ENCODE data around the gene EPHA10. TPM values are rescaled to one million over a fixed set of nuclear protein-coding genes. Genes with fewer than 3 reads are reported as not detected.

The EPHA10 gene
- total RNA-seq, 1 donor from 2014 or later, result 0.03 TPM

- ATAC-seq (peak; percentile 87), DNase-seq (ENCODE audit: low spot score) (peak; percentile 52)
These were observed 82.5 kb downstream of the EPHA10 start for GRCh38 chr1:37682334-37682987.

GRCh38 chr1:37680933-37681332 is 84.0 kb downstream of the EPHA10 start:
- DNase-seq (ENCODE audit: low spot score) (no peak), ATAC-seq (no peak)

GRCh38 chr1:37677808-37678207 is 87.1 kb downstream of the EPHA10 start:
- DNase-seq (ENCODE audit: low spot score) (no peak), ATAC-seq (no peak)

GRCh38 chr1:37677143-37677439 is 87.8 kb downstream of the EPHA10 start:
- ATAC-seq, result no peak
- no peak for DNase-seq (ENCODE audit: low spot score)

- no peak for ATAC-seq
- DNase-seq (ENCODE audit: low spot score), result no peak
These were observed 88.4 kb downstream of the EPHA10 start for GRCh38 chr1:37676281-37677142.

- ATAC-seq (no peak), DNase-seq (ENCODE audit: low spot score) (no peak)
These were observed 91.0 kb downstream of the EPHA10 start for GRCh38 chr1:37673920-37674319.

GRCh38 chr1:37672136-37672870 is 92.6 kb downstream of the EPHA10 start:
- ATAC-seq (no peak), DNase-seq (ENCODE audit: low spot score) (no peak)

GRCh38 chr1:37671261-37671660 is 93.7 kb downstream of the EPHA10 start:
- ATAC-seq (no peak), DNase-seq (ENCODE audit: low spot score) (no peak)

- no peak for ATAC-seq
These were observed 94.8 kb downstream of the EPHA10 start for GRCh38 chr1:37670133-37670532.

GRCh38 chr1:37667023-37667671 is 97.8 kb downstream of the EPHA10 start:
- DNase-seq (ENCODE audit: low spot score) (no peak), ATAC-seq (no peak)

More at GRCh38 chr1:37670133-37670532, 94.8 kb downstream of the EPHA10 start:
- no peak for DNase-seq (ENCODE audit: low spot score)

GRCh38 chr1:37666241-37666867 is 98.6 kb downstream of the EPHA10 start:
- DNase-seq (ENCODE audit: low spot score) (no peak), ATAC-seq (no peak)

Other genes with a start within 250 kb of the EPHA10 start
- gene SNIP1, start 210.8 kb downstream of the EPHA10 start, total RNA-seq, result 6.9 TPM
- gene DNALI1, start 208.2 kb downstream of the EPHA10 start, total RNA-seq, result 6.8 TPM
- gene GNL2, start 169.2 kb downstream of the EPHA10 start, total RNA-seq, result 11.5 TPM
- gene RSPO1, start 130.2 kb downstream of the EPHA10 start, total RNA-seq, result not detected
- gene CDCA8, start 72.6 kb downstream of the EPHA10 start, total RNA-seq, result 0.55 TPM
- gene MANEAL, start 28.7 kb upstream of the EPHA10 start, total RNA-seq, result 4.3 TPM
- 36.1 TPM for gene C1orf122, start 42.7 kb upstream of the EPHA10 start, total RNA-seq
- 4.8 TPM for gene YRDC, start 43.1 kb upstream of the EPHA10 start, total RNA-seq
- gene MTF1, start 94.5 kb upstream of the EPHA10 start, total RNA-seq, result 6.6 TPM
- 19.4 TPM for gene INPP5B, start 181.9 kb upstream of the EPHA10 start, total RNA-seq
- 21.0 TPM for gene SF3A3, start 224.9 kb upstream of the EPHA10 start, total RNA-seq
- 2.3 TPM for gene FHL3, start 240.4 kb upstream of the EPHA10 start, total RNA-seq
- 8.2 TPM for gene UTP11, start 247.6 kb upstream of the EPHA10 start, total RNA-seq

All from left lobe of liver (tissue), 2 donors.